HepG2 (cell line): ENCODE data around the gene C9. TPM values are rescaled to one million over a fixed set of nuclear protein-coding genes. Genes with fewer than 3 reads are reported as not detected.

ENCODE experiments used
- ATAC-seq: fragments of 200-7000 bp; cut with Tn5 transposase; 3 replicates; pipeline ENCODE4 v1.9.1; 2020; ENCODE audit warnings: mild to moderate bottlenecking, moderate library complexity
- BruUV-seq: library from RNA; stranded (reverse); fragments of 400-500 nt; replicated peaks from 2 replicates; lab custom pipeline; 2021; lab: Mats Ljungman, UMichigan
- CTCF ChIA-PET: fragments of 300-600 bp; formaldehyde crosslinking; extraction: SDS; loops from one replicate; lab custom pipeline; 2021; ENCODE audit warnings: low total read pairs, inconsistent platforms, low intra/inter-chr PET ratio; lab: Yijun Ruan, JAX
- POLR2A ChIA-PET: fragments of 350-600 bp; sonication (Branson Sonifier 250); formaldehyde crosslinking; loops from one replicate; lab custom pipeline; 2020; ENCODE audit warnings: antibody characterized with exemption, inconsistent platforms; lab: Yijun Ruan, JAX
- DNase-seq: peaks from one replicate; pipeline ENCODE4 v3.0.0-alpha.2; 2015; ENCODE audit warnings: low spot score
- FAIRE-seq: peaks from 3 replicates; lab custom pipeline; 2011; peaks lifted over from hg19 to GRCh38; lab: Jason Lieb, UNC
- H2AFZ ChIP-seq: one replicate; pipeline ENCODE4 v1.6.1; 2011; ENCODE audit warnings: low read length, inconsistent platforms
- H3K27ac ChIP-seq: fragments of 300-600 bp; 3 replicates; pipeline ENCODE4 v1.8.0; 2011; ENCODE audit warnings: mixed run types, mild to moderate bottlenecking, mixed read lengths, low read length, inconsistent platforms; ENCODE audit not compliant: insufficient read depth; ENCODE audit errors: extremely low read length
- H3K27me3 ChIP-seq, 2 experiments: fragments of 200-600 bp in 1 of 2; 2 replicates in 1 of 2; 3 replicates in 1 of 2; pipeline versions ENCODE4 v1.6.0 to v1.8.0; 2011; ENCODE audit warnings: low read length in 2 of 2, mild to moderate bottlenecking in 2 of 2, moderate library complexity in 2 of 2, inconsistent platforms in 1 of 2; ENCODE audit not compliant: insufficient read depth in 2 of 2, control insufficient read depth in 1 of 2
- H3K36me3 ChIP-seq, 2 experiments: fragments of 200-600 bp in 1 of 2; replicated peaks in 1 of 2; 2 replicates in 1 of 2; 3 replicates in 1 of 2; pipeline versions ENCODE4 v1.5.1 to v1.8.0; 2011; ENCODE audit warnings: low read length in 2 of 2, inconsistent platforms in 1 of 2; ENCODE audit not compliant: insufficient read depth in 2 of 2, control insufficient read depth in 1 of 2
- H3K4me1 ChIP-seq: 2 replicates; pipeline ENCODE4 v1.5.1; 2012; ENCODE audit warnings: low read length, inconsistent platforms; ENCODE audit not compliant: insufficient read depth
- H3K4me2 ChIP-seq: 2 replicates; pipeline ENCODE4 v1.6.0; 2011; ENCODE audit warnings: low read depth, low read length, inconsistent platforms
- H3K4me3 ChIP-seq, 3 experiments: fragments of 200-600 bp in 1 of 3; sonication (generic), shearing (Covaris generic) in 1 of 3; replicated peaks in 1 of 3; 2 replicates each; pipeline ENCODE4 v1.5.1; 2011 to 2016; ENCODE audit warnings: low read length in 3 of 3, inconsistent platforms in 2 of 3, low read depth in 2 of 3, mild to moderate bottlenecking in 2 of 3, control low read depth in 1 of 3, mixed read lengths in 1 of 3; ENCODE audit not compliant: insufficient read depth in 1 of 3
- H3K79me2 ChIP-seq: one replicate; pipeline ENCODE4 v1.6.1; 2011; ENCODE audit warnings: low read length, inconsistent platforms; ENCODE audit not compliant: insufficient read depth
- H3K9ac ChIP-seq: 2 replicates; pipeline ENCODE4 v1.6.0; 2011; ENCODE audit warnings: mild to moderate bottlenecking, low read depth, low read length, inconsistent platforms; ENCODE audit not compliant: insufficient read depth
- H3K9me3 ChIP-seq: 2 replicates; pipeline ENCODE4 v1.5.1; 2012; ENCODE audit warnings: mild to moderate bottlenecking, low read length
- H4K20me1 ChIP-seq: 2 replicates; pipeline ENCODE4 v1.6.0; 2011; ENCODE audit warnings: inconsistent platforms, mild to moderate bottlenecking, low read length, moderate library complexity; ENCODE audit not compliant: insufficient read depth
- FOXO4 ChIP-seq: sonication (generic); formaldehyde crosslinking; conservative IDR thresholded peaks from 2 replicates; pipeline ENCODE4 v1.8.1; 2023; ENCODE audit warnings: missing genetic modification reagents
- MXI1 ChIP-seq: IDR thresholded peaks from 3 replicates; pipeline ENCODE4 v1.6.1; 2012; ENCODE audit warnings: low read depth, low read length, inconsistent platforms, borderline replicate concordance
- SPEN ChIP-seq: sonication (generic); formaldehyde crosslinking; IDR thresholded peaks from 2 replicates; pipeline ENCODE4 v1.5.1; 2020; ENCODE audit warnings: low read depth, mild to moderate bottlenecking, missing genetic modification reagents
- ZFP41 ChIP-seq: sonication (generic); formaldehyde crosslinking; IDR thresholded peaks from 2 replicates; pipeline ENCODE4 v1.4.0; 2020; ENCODE audit warnings: mild to moderate bottlenecking, missing genetic modification reagents, borderline replicate concordance
- ZNF10 ChIP-seq: sonication (generic); formaldehyde crosslinking; IDR thresholded peaks from 2 replicates; pipeline ENCODE4 v1.4.0; 2020; ENCODE audit warnings: mild to moderate bottlenecking, low read depth, missing genetic modification reagents, borderline replicate concordance
- ZNF782 ChIP-seq: sonication (generic); formaldehyde crosslinking; IDR thresholded peaks from 2 replicates; pipeline ENCODE4 v1.4.0; 2020; ENCODE audit warnings: missing genetic modification reagents, mild to moderate bottlenecking, borderline replicate concordance
- WGBS: methylation state at CpG from one replicate; pipeline ENCODE4 v1.1.6; 2017; ENCODE audit warnings: low lambda C conversion rate; 5-methylcytosine and 5-hydroxymethylcytosine counted together
- in situ Hi-C: cut with HindIII; loops from 2 replicates; pipeline ENCODE4 v1.10.0; 2017; ENCODE audit warnings: low pct_unique_long_range_greater_than_20kb; ENCODE audit not compliant: extremely low pct_ligation_motif_present
- intact Hi-C: fragments of 100-400 bp; cut with micrococcal nuclease; formaldehyde crosslinking; loops from one replicate; pipeline ENCODE4 v1.10.0; 2022; ENCODE audit not compliant: unreplicated experiment
- polyA plus RNA-seq, 8 experiments: library from polyadenylated mRNA; depleted of rRNA in 3 of 8; stranded (reverse) in 7 of 8; unstranded in 1 of 8; fragments of >200 nt; fragmentation: Illumina TruSeq in 4 of 8; extraction: Trizol in 4 of 8; gene quantifications; 2 replicates each; pipeline versions ENCODE4 v1.2.1 to v1.2.3, GENCODE V29; 2011 to 2016; ENCODE audit warnings: low read depth in 4 of 8, missing spikeins in 1 of 8, mixed read lengths in 1 of 8; ENCODE audit not compliant: insufficient read depth in 1 of 8
- total RNA-seq, 5 experiments: library from RNA; depleted of rRNA; stranded (reverse); fragments of >200 nt; fragmentation: Illumina TruSeq; extraction: Trizol; gene quantifications; 2 replicates each; pipeline ENCODE4 v1.2.3, GENCODE V29; 2016; ENCODE audit warnings: low read depth in 1 of 5
- TF ChIP-seq, protein P1 (sequence below): sonication (generic); formaldehyde crosslinking; IDR thresholded peaks from 2 replicates; pipeline ENCODE4 v1.5.0; 2020; ENCODE audit warnings: mild to moderate bottlenecking, missing genetic modification reagents
- TF ChIP-seq, protein P2 (sequence below), 2 experiments: IDR thresholded peaks; 2 replicates each; pipeline ENCODE4 v1.6.1; 2011 to 2012; ENCODE audit warnings: low read length in 2 of 2, borderline replicate concordance in 1 of 2, low read depth in 1 of 2, mild to moderate bottlenecking in 1 of 2, moderate library complexity in 1 of 2

C9 gene
- total and polyA plus RNA-seq, 2 of the 13 experiments (the other 11 are each of a cell fraction or from before 2014, with no cell fraction given), result not detected

GRCh38 chr5:39352951-39353350, 11.3 kb downstream of the C9 start:
- Histone ChIP-seq H2AFZ (no peak overlapping the region), H3K36me3 (no peaks in the 10 kb centered on the region), H3K9me3 (peaks cover 4% of the 10 kb centered on the region; the same call in 1 of the 2 replicates), H3K79me2 (no peaks in the 10 kb centered on the region), H3K9ac (no peak overlapping the region), H3K4me2 (no peak overlapping the region), H3K4me1 (no peaks in the 10 kb centered on the region), H4K20me1 (no peaks in the 10 kb centered on the region), H3K4me3 (no peak overlapping the region), H3K27me3 (no peaks in the 10 kb centered on the region), H3K27ac (no peak overlapping the region)
- ATAC-seq (no peak), DNase-seq (no peak), FAIRE-seq (no peak)
- BruUV-seq, result no TSS peak
- TF ChIP-seq, protein P1, sequence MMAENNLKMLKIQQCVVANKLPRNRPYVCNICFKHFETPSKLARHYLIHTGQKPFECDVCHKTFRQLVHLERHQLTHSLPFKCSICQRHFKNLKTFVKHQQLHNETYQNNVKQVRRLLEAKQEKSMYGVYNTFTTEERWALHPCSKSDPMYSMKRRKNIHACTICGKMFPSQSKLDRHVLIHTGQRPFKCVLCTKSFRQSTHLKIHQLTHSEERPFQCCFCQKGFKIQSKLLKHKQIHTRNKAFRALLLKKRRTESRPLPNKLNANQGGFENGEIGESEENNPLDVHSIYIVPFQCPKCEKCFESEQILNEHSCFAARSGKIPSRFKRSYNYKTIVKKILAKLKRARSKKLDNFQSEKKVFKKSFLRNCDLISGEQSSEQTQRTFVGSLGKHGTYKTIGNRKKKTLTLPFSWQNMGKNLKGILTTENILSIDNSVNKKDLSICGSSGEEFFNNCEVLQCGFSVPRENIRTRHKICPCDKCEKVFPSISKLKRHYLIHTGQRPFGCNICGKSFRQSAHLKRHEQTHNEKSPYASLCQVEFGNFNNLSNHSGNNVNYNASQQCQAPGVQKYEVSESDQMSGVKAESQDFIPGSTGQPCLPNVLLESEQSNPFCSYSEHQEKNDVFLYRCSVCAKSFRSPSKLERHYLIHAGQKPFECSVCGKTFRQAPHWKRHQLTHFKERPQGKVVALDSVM, result no peak
- TF ChIP-seq MXI1, result no peak
- TF ChIP-seq ZNF10 (CRISPR knock-in tag), result no peak
- no peak for TF ChIP-seq FOXO4 (CRISPR knock-in tag)
- no peak for TF ChIP-seq ZFP41 (CRISPR knock-in tag)
- no peak for TF ChIP-seq ZNF782
- TF ChIP-seq, protein P2, sequence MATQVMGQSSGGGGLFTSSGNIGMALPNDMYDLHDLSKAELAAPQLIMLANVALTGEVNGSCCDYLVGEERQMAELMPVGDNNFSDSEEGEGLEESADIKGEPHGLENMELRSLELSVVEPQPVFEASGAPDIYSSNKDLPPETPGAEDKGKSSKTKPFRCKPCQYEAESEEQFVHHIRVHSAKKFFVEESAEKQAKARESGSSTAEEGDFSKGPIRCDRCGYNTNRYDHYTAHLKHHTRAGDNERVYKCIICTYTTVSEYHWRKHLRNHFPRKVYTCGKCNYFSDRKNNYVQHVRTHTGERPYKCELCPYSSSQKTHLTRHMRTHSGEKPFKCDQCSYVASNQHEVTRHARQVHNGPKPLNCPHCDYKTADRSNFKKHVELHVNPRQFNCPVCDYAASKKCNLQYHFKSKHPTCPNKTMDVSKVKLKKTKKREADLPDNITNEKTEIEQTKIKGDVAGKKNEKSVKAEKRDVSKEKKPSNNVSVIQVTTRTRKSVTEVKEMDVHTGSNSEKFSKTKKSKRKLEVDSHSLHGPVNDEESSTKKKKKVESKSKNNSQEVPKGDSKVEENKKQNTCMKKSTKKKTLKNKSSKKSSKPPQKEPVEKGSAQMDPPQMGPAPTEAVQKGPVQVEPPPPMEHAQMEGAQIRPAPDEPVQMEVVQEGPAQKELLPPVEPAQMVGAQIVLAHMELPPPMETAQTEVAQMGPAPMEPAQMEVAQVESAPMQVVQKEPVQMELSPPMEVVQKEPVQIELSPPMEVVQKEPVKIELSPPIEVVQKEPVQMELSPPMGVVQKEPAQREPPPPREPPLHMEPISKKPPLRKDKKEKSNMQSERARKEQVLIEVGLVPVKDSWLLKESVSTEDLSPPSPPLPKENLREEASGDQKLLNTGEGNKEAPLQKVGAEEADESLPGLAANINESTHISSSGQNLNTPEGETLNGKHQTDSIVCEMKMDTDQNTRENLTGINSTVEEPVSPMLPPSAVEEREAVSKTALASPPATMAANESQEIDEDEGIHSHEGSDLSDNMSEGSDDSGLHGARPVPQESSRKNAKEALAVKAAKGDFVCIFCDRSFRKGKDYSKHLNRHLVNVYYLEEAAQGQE (IDR thresholded peaks at IDR 0.05; ENCODE audit: borderline replicate concordance in 1 of 2, low read depth in 1 of 2, low read length in 2 of 2), result no peak
- no peak for TF ChIP-seq SPEN (CRISPR knock-in tag)
- ChIA-PET CTCF (no interaction called here), POLR2A (no interaction called here)
- in situ Hi-C loops (no loop called here), intact Hi-C loops (no loop called here)
- 0% methylated on average over 1 of the region's 1 CpG for WGBS
